HepG2 (cell line): ENCODE data around the gene CDC34. TPM values are rescaled to one million over a fixed set of nuclear protein-coding genes. Genes with fewer than 3 reads are reported as not detected.

Experiments used
- ARID4A ChIP-seq: sonication (generic); formaldehyde crosslinking; IDR thresholded peaks from 2 replicates; pipeline ENCODE4 v1.5.0; 2020; ENCODE audit warnings: mild to moderate bottlenecking, missing genetic modification reagents, borderline replicate concordance
- DMAP1 ChIP-seq: IDR thresholded peaks from 2 replicates; pipeline ENCODE4 v1.6.1; 2016
- EP300 ChIP-seq, 3 experiments: sonication (generic) in 1 of 3; formaldehyde crosslinking in 1 of 3; IDR thresholded peaks; 2 replicates each; pipeline versions ENCODE4 v1.5.1 to v1.6.1; 2011 to 2020; ENCODE audit warnings: low read depth in 2 of 3, low read length in 2 of 3, borderline replicate concordance in 1 of 3, improper control_type of control experiment in 1 of 3, mild to moderate bottlenecking in 1 of 3, missing genetic modification reagents in 1 of 3, moderate library complexity in 1 of 3
- EZH2 ChIP-seq: conservative IDR thresholded peaks from 2 replicates; pipeline ENCODE4 v1.6.1; 2012; ENCODE audit warnings: mild to moderate bottlenecking, low read depth, low read length, moderate library complexity
- HMG20A ChIP-seq: IDR thresholded peaks from 2 replicates; pipeline ENCODE4 v1.6.1; 2016; ENCODE audit warnings: borderline replicate concordance
- IRF2 ChIP-seq: IDR thresholded peaks from 2 replicates; pipeline ENCODE4 v1.6.1; 2018; ENCODE audit warnings: missing genetic modification reagents, missing compliant biosample characterization
- ISX ChIP-seq: sonication (generic); formaldehyde crosslinking; conservative IDR thresholded peaks from 2 replicates; pipeline ENCODE4 v1.5.0; 2020; ENCODE audit warnings: missing genetic modification reagents
- KLF9 ChIP-seq: IDR thresholded peaks from 2 replicates; pipeline ENCODE4 v1.6.1; 2016; ENCODE audit warnings: low read depth
- MBNL3 ChIP-seq: fragments of 250-450 bp; sonication (Bioruptor Pico); conservative IDR thresholded peaks from 2 replicates; pipeline ENCODE4 v1.8.0; 2022; ENCODE audit warnings: mild to moderate bottlenecking, inconsistent platforms
- NR2F6 ChIP-seq, 2 experiments: IDR thresholded peaks; 2 replicates each; pipeline ENCODE4 v1.6.1; 2016; ENCODE audit warnings: antibody characterized with exemption in 1 of 2, mild to moderate bottlenecking in 1 of 2
- NR3C1 ChIP-seq: sonication (generic); formaldehyde crosslinking; IDR thresholded peaks from 2 replicates; pipeline ENCODE4 v1.4.0; 2020; ENCODE audit warnings: missing genetic modification reagents
- SRF ChIP-seq: IDR thresholded peaks from 2 replicates; pipeline ENCODE4 v1.6.1; 2011; ENCODE audit warnings: mild to moderate bottlenecking, low read depth, low read length, moderate library complexity
- TEAD2 ChIP-seq: sonication (generic); formaldehyde crosslinking; IDR thresholded peaks from 2 replicates; pipeline ENCODE4 v1.9.0; 2021; ENCODE audit warnings: missing genetic modification reagents
- TGIF2 ChIP-seq: IDR thresholded peaks from 2 replicates; pipeline ENCODE4 v1.6.1; 2016; ENCODE audit warnings: control low read depth, missing compliant biosample characterization
- ZBTB1 ChIP-seq: sonication (generic); formaldehyde crosslinking; IDR thresholded peaks from 2 replicates; pipeline ENCODE4 v1.4.0; 2020; ENCODE audit warnings: missing genetic modification reagents, borderline replicate concordance
- ZFP1 ChIP-seq: IDR thresholded peaks from 2 replicates; pipeline ENCODE4 v1.6.1; 2016
- ZFP62 ChIP-seq: sonication (generic); formaldehyde crosslinking; IDR thresholded peaks from 2 replicates; pipeline ENCODE4 v1.4.0; 2020; ENCODE audit warnings: missing genetic modification reagents
- ZFP82 ChIP-seq: sonication (generic); formaldehyde crosslinking; IDR thresholded peaks from 2 replicates; pipeline ENCODE4 v1.5.1; 2020; ENCODE audit warnings: mild to moderate bottlenecking, missing genetic modification reagents, borderline replicate concordance
- ZNF333 ChIP-seq: sonication (generic); formaldehyde crosslinking; IDR thresholded peaks from 2 replicates; pipeline ENCODE4 v1.4.0; 2020; ENCODE audit warnings: mild to moderate bottlenecking, missing genetic modification reagents, borderline replicate concordance
- ZNF33A ChIP-seq: sonication (generic); formaldehyde crosslinking; IDR thresholded peaks from 2 replicates; pipeline ENCODE4 v1.5.1; 2020; ENCODE audit warnings: missing genetic modification reagents, mild to moderate bottlenecking, moderate library complexity, borderline replicate concordance
- polyA plus RNA-seq, 8 experiments: library from polyadenylated mRNA; depleted of rRNA in 3 of 8; stranded (reverse) in 7 of 8; unstranded in 1 of 8; fragments of >200 nt; fragmentation: Illumina TruSeq in 4 of 8; extraction: Trizol in 4 of 8; gene quantifications; 2 replicates each; pipeline versions ENCODE4 v1.2.1 to v1.2.3, GENCODE V29; 2011 to 2016; ENCODE audit warnings: low read depth in 4 of 8, missing spikeins in 1 of 8, mixed read lengths in 1 of 8; ENCODE audit not compliant: insufficient read depth in 1 of 8
- total RNA-seq, 5 experiments: library from RNA; depleted of rRNA; stranded (reverse); fragments of >200 nt; fragmentation: Illumina TruSeq; extraction: Trizol; gene quantifications; 2 replicates each; pipeline ENCODE4 v1.2.3, GENCODE V29; 2016; ENCODE audit warnings: low read depth in 1 of 5
- TF ChIP-seq, protein P1 (sequence below), 2 experiments: sonication (generic) in 1 of 2; formaldehyde crosslinking in 1 of 2; IDR thresholded peaks; 2 replicates each; pipeline versions ENCODE4 v1.4.0 to v1.6.1; 2018 to 2020; ENCODE audit warnings: missing genetic modification reagents in 2 of 2, borderline replicate concordance in 1 of 2, low read depth in 1 of 2, mild to moderate bottlenecking in 1 of 2, missing biosample characterization in 1 of 2
- TF ChIP-seq, protein P2 (sequence below): sonication (generic); formaldehyde crosslinking; IDR thresholded peaks from 2 replicates; pipeline ENCODE4 v1.9.0; 2022; ENCODE audit warnings: missing genetic modification reagents, mild to moderate bottlenecking, borderline replicate concordance

The CDC34 gene
- total and polyA plus RNA-seq, 2 of the 13 experiments (the other 11 are each of a cell fraction or from before 2014, with no cell fraction given) = 138 to 150 TPM

- TF ChIP-seq ZFP82 (CRISPR knock-in tag) = no peak; the same call in 1 of the 2 replicates
- 0 out of 2 replicates have a peak, but pooled peaks have one; percentile 73 for TF ChIP-seq ZNF333 (CRISPR knock-in tag)
- no peak for TF ChIP-seq ZFP1 (CRISPR knock-in tag)
- no peak for TF ChIP-seq KLF9
- no peak for TF ChIP-seq TEAD2 (CRISPR knock-in tag)
- TF ChIP-seq, protein P1, sequence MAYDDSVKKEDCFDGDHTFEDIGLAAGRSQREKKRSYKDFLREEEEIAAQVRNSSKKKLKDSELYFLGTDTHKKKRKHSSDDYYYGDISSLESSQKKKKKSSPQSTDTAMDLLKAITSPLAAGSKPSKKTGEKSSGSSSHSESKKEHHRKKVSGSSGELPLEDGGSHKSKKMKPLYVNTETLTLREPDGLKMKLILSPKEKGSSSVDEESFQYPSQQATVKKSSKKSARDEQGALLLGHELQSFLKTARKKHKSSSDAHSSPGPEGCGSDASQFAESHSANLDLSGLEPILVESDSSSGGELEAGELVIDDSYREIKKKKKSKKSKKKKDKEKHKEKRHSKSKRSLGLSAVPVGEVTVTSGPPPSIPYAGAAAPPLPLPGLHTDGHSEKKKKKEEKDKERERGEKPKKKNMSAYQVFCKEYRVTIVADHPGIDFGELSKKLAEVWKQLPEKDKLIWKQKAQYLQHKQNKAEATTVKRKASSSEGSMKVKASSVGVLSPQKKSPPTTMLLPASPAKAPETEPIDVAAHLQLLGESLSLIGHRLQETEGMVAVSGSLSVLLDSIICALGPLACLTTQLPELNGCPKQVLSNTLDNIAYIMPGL (CRISPR knock-in tag; IDR thresholded peaks at IDR 0.05; ENCODE audit: borderline replicate concordance in 1 of 2, low read depth in 1 of 2) = no peak
- no peak for TF ChIP-seq NR2F6 (IDR thresholded peaks at IDR 0.05)
- 0 out of 2 replicates have a peak, but pooled peaks have one; percentile 13 for TF ChIP-seq NR2F6 (CRISPR knock-in tag; IDR thresholded peaks at IDR 0.05)
- peak; percentile 55; the same call in 1 of the 2 replicates for TF ChIP-seq ARID4A (CRISPR knock-in tag)
- TF ChIP-seq ZNF33A (CRISPR knock-in tag) = no peak
- TF ChIP-seq MBNL3 (CRISPR knock-in tag) = no peak
- TF ChIP-seq EP300 (IDR thresholded peaks at IDR 0.05; ENCODE audit: low read depth in 2 of 2, low read length in 2 of 2) = no peak
- TF ChIP-seq EP300 (CRISPR knock-in tag; IDR thresholded peaks at IDR 0.05; ENCODE audit: borderline replicate concordance) = no peak
- peak; percentile 88; the same call in 1 of the 2 replicates for TF ChIP-seq ISX (CRISPR knock-in tag)
- TF ChIP-seq IRF2 (CRISPR knock-in tag) = peak; percentile 39; the same call in 1 of the 2 replicates
- TF ChIP-seq SRF = no peak
- TF ChIP-seq ZBTB1 = no peak
- TF ChIP-seq, protein P2, sequence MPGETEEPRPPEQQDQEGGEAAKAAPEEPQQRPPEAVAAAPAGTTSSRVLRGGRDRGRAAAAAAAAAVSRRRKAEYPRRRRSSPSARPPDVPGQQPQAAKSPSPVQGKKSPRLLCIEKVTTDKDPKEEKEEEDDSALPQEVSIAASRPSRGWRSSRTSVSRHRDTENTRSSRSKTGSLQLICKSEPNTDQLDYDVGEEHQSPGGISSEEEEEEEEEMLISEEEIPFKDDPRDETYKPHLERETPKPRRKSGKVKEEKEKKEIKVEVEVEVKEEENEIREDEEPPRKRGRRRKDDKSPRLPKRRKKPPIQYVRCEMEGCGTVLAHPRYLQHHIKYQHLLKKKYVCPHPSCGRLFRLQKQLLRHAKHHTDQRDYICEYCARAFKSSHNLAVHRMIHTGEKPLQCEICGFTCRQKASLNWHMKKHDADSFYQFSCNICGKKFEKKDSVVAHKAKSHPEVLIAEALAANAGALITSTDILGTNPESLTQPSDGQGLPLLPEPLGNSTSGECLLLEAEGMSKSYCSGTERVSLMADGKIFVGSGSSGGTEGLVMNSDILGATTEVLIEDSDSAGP (CRISPR knock-in tag) = peak; percentile 47; the same call in 1 of the 2 replicates
- TF ChIP-seq NR3C1 = no peak
- peak; percentile 84; the same call in 1 of the 2 replicates for TF ChIP-seq EZH2
- no peak for TF ChIP-seq HMG20A (CRISPR knock-in tag)
- peak; percentile 54; the same call in 1 of the 2 replicates for TF ChIP-seq TGIF2 (CRISPR knock-in tag)
- no peak for TF ChIP-seq DMAP1 (CRISPR knock-in tag)
- no peak for TF ChIP-seq ZFP62 (CRISPR knock-in tag)
These were observed 59.8 kb downstream of the CDC34 start (continued) for GRCh38 chr19:591099-591958.
